Measurements from ENCODE around the gene MUSK. TPM values are rescaled to one million over a fixed set of nuclear protein-coding genes. Genes with fewer than 3 reads are reported as not detected.

The MUSK gene
- total RNA-seq = under 1 TPM in 1 of 2 donors, not detected in 1; 0.71 TPM

GRCh38 chr9:110668570-110669167 is at the start of gene MUSK:
Gene MUSK, plus strand, starts transcription at chr9:110668791. Its CDS starts 114 bp downstream, at chr9:110668905.
- Histone ChIP-seq H3K4me1 (ENCODE audit: control insufficient read depth in 1 of 2, low read depth in 2 of 2) (peaks cover 0 to 9% of the 10 kb centered on the region in 2 donors), H3K27ac (no peak within 1 kb of the TSS), H3K36me3 (no peaks in the 10 kb centered on the region), H3K27me3 (replicated peaks; ENCODE audit: insufficient read depth) (no peaks in the 10 kb centered on the region), H3K4me3 (peak within 1 kb of the TSS; percentile 40), H3K9me3 (no peaks in the 10 kb centered on the region)
- ATAC-seq (ENCODE audit: insufficient number of reproducible peaks, low FRiP score, low read depth) (no peak), DNase-seq (ENCODE audit: low spot score) (no peak)
- no peak for TF ChIP-seq CTCF (IDR thresholded peaks at IDR 0.05)

GRCh38 chr9:110619831-110620230 is 48.8 kb upstream of the MUSK start:
- H3K36me3 ChIP-seq = no peaks in the 10 kb centered on the region
- H3K4me3 ChIP-seq = no peak overlapping the region
- H3K27ac ChIP-seq = no peak overlapping the region
- no peaks in the 10 kb centered on the region for H3K9me3 ChIP-seq
- TF ChIP-seq CTCF (IDR thresholded peaks at IDR 0.05) = no peak
- H3K27me3 ChIP-seq (replicated peaks; ENCODE audit: insufficient read depth) = no peaks in the 10 kb centered on the region
- no peak for DNase-seq (ENCODE audit: low spot score)
- no peak for ATAC-seq (ENCODE audit: insufficient number of reproducible peaks, low FRiP score, low read depth)
- H3K4me1 ChIP-seq (ENCODE audit: control insufficient read depth in 1 of 2, low read depth in 2 of 2) = no peaks in the 10 kb centered on the region

- H3K27me3 ChIP-seq (replicated peaks; ENCODE audit: insufficient read depth) = no peaks in the 10 kb centered on the region
- DNase-seq (ENCODE audit: low spot score) (no peak), ATAC-seq (ENCODE audit: insufficient number of reproducible peaks, low FRiP score, low read depth) (no peak)
- no peak overlapping the region for H3K4me3 ChIP-seq
- H3K4me1 ChIP-seq (ENCODE audit: control insufficient read depth in 1 of 2, low read depth in 2 of 2) = no peaks in the 10 kb centered on the region
- no peaks in the 10 kb centered on the region for H3K36me3 ChIP-seq
- H3K9me3 ChIP-seq = no peaks in the 10 kb centered on the region
- TF ChIP-seq CTCF (IDR thresholded peaks at IDR 0.05) = no peak
- H3K27ac ChIP-seq = no peak overlapping the region
Measured at GRCh38 chr9:110620726-110621125, 47.9 kb upstream of the MUSK start.

GRCh38 chr9:110622368-110622767 is 46.2 kb upstream of the MUSK start:
- Histone ChIP-seq H3K27ac (no peak overlapping the region), H3K27me3 (replicated peaks; ENCODE audit: insufficient read depth) (no peaks in the 10 kb centered on the region), H3K9me3 (no peaks in the 10 kb centered on the region), H3K4me1 (ENCODE audit: control insufficient read depth in 1 of 2, low read depth in 2 of 2) (peaks cover 4 to 12% of the 10 kb centered on the region in 2 donors), H3K4me3 (no peak overlapping the region), H3K36me3 (no peaks in the 10 kb centered on the region)
- ATAC-seq (ENCODE audit: insufficient number of reproducible peaks, low FRiP score, low read depth) (no peak), DNase-seq (ENCODE audit: low spot score) (no peak)
- TF ChIP-seq CTCF (IDR thresholded peaks at IDR 0.05) = no peak

- Histone ChIP-seq H3K36me3 (no peaks in the 10 kb centered on the region), H3K4me3 (no peak overlapping the region), H3K27me3 (replicated peaks; ENCODE audit: insufficient read depth) (no peaks in the 10 kb centered on the region), H3K9me3 (no peaks in the 10 kb centered on the region), H3K4me1 (ENCODE audit: control insufficient read depth in 1 of 2, low read depth in 2 of 2) (peaks cover 4 to 12% of the 10 kb centered on the region in 2 donors), H3K27ac (no peak overlapping the region)
- ATAC-seq (ENCODE audit: insufficient number of reproducible peaks, low FRiP score, low read depth) = no peak
- DNase-seq (ENCODE audit: low spot score) = no peak
- peak; percentile 67 for TF ChIP-seq CTCF (IDR thresholded peaks at IDR 0.05)
Measured at GRCh38 chr9:110623462-110624025, 45.0 kb upstream of the MUSK start.
